ENCODE measurements around the gene ADGRB2.

The ADGRB2 gene

GRCh38 chr1:31693231-31693630, 70.9 kb downstream of the ADGRB2 start:
- no peak for DNase-seq (ENCODE audit: low read depth, low spot score)
- POLR2A ChIA-PET, result interaction anchor here (0.6 kb wide), 1 partner anchor 71 kb away, joined by 3 read pairs; no protein-coding TSS in a partner anchor
- no peak overlapping the region for H3K4me3 ChIP-seq (ENCODE audit: low read depth, low read length)
- TF ChIP-seq CTCF (IDR thresholded peaks at IDR 0.05; ENCODE audit: insufficient read depth, low read length, missing control alignments), result no peak
- CTCF ChIA-PET, result interaction anchor here (0.7 to 1.2 kb wide), 2 partner anchors 12 to 24 kb away, joined by 3 read pairs; no protein-coding TSS in a partner anchor

- DNase-seq (ENCODE audit: low read depth, low spot score), result no peak
- no peak for TF ChIP-seq CTCF (IDR thresholded peaks at IDR 0.05; ENCODE audit: insufficient read depth, low read length, missing control alignments)
- H3K4me3 ChIP-seq (ENCODE audit: low read depth, low read length), result no peak overlapping the region
- CTCF ChIA-PET, result interaction anchor here (1.0 to 2.6 kb wide), 4 partner anchors 9 to 54 kb away, joined by 3 to 10 read pairs (median 6); no protein-coding TSS in a partner anchor
- POLR2A ChIA-PET, result no interaction called here
Measured at GRCh38 chr1:31691951-31692350, 72.2 kb downstream of the ADGRB2 start.

DNA sequence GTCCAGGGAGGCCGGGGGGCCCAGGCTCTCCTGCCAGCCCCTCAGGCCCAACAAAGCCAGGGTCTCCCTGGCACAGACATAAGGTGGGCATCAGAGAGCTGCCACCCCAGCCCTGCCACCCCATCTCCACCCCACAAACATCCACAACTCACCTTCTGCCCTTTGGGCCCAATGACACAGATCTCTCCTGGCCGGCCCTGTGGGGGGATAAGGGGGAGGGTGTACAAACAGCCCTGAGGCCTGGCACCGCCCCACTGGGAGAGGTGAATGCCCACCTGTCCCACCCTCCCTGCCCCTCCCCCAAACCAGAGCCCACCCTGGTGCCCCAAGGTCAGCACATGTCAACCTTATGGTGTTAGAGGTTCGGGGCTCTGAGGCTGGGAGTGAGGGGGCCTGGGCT, 72.7 kb downstream of the ADGRB2 start:
- H3K4me3 ChIP-seq (ENCODE audit: low read depth, low read length), result no peak overlapping the region
- CTCF ChIA-PET, result interaction anchor here (1.0 to 2.6 kb wide), 6 partner anchors 9 to 54 kb away, joined by 3 to 10 read pairs (median 4); partner anchors contain the start of gene COL16A1
- no peak for TF ChIP-seq CTCF (IDR thresholded peaks at IDR 0.05; ENCODE audit: insufficient read depth, low read length, missing control alignments)
- no peak for DNase-seq (ENCODE audit: low read depth, low spot score)
- POLR2A ChIA-PET, result interaction anchor here (2.0 kb wide), 1 partner anchor 10 kb away, joined by 23 read pairs; no protein-coding TSS in a partner anchor

- H3K4me3 ChIP-seq (ENCODE audit: low read depth, low read length), result no peak overlapping the region
- ChIA-PET CTCF (interaction anchor here (0.7 to 2.6 kb wide), 10 partner anchors 9 to 55 kb away, joined by 3 to 10 read pairs (median 4); partner anchors contain the start of gene COL16A1), POLR2A (interaction anchor here (0.7 to 2.0 kb wide), 5 partner anchors 10 to 44 kb away, joined by 3 to 23 read pairs (median 4); partner anchors contain the start of gene COL16A1)
- DNase-seq (ENCODE audit: low read depth, low spot score), result no peak
- TF ChIP-seq CTCF (IDR thresholded peaks at IDR 0.05; ENCODE audit: insufficient read depth, low read length, missing control alignments), result no peak
Measured at GRCh38 chr1:31690921-31691320, 73.2 kb downstream of the ADGRB2 start.

GRCh38 chr1:31689854-31690253, 74.3 kb downstream of the ADGRB2 start:
- POLR2A ChIA-PET, result interaction anchor here (1.1 to 2.0 kb wide), 4 partner anchors 11 to 24 kb away, joined by 3 to 23 read pairs (median 8); partner anchors contain the start of gene COL16A1
- peak; percentile 86 for DNase-seq (ENCODE audit: low read depth, low spot score)
- CTCF ChIA-PET, result interaction anchor here (1.2 to 2.6 kb wide), 8 partner anchors 8 to 56 kb away, joined by 3 to 10 read pairs (median 6); partner anchors contain the start of gene COL16A1
- no peak overlapping the region for H3K4me3 ChIP-seq (ENCODE audit: low read depth, low read length)
- TF ChIP-seq CTCF (IDR thresholded peaks at IDR 0.05; ENCODE audit: insufficient read depth, low read length, missing control alignments), result no peak

DNA sequence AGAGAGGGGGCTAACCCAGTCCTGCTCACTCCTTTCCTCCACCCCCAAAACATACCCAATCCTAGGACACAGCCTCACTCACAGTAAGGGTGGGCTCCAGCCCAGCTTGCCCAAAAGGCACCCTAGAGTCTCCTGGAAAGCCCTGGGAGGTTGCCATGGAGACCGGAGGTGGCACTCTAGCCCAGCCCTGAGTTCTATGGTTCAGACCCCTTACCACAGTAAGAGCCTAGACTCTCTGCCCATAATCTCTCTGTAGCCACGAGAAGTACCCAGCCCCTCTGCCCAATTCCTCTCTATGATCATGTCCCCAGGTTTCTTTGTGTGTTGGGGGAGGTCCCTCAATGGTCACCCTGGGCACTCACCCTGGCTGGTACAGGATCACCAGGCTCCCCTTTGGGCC, 74.8 kb downstream of the ADGRB2 start:
- ChIA-PET CTCF (interaction anchor here (0.6 to 2.3 kb wide), 8 partner anchors 12 to 100 kb away, joined by 3 to 7 read pairs (median 6); partner anchors contain the start of gene COL16A1), POLR2A (interaction anchor here (1.5 to 2.0 kb wide), 2 partner anchors 12 to 14 kb away, joined by 13 to 23 read pairs; partner anchors contain the start of gene COL16A1)
- H3K4me3 ChIP-seq (ENCODE audit: low read depth, low read length), result no peak overlapping the region
- no peak for DNase-seq (ENCODE audit: low read depth, low spot score)
- TF ChIP-seq CTCF (IDR thresholded peaks at IDR 0.05; ENCODE audit: insufficient read depth, low read length, missing control alignments), result no peak
